HEK293 (cell line): Measurements from ENCODE around the gene DOK3.

Source experiments
- CTCF ChIA-PET: fragments of 350-600 bp; formaldehyde crosslinking; extraction: SDS; loops from one replicate; lab custom pipeline; 2021; ENCODE audit warnings: antibody characterized with exemption; lab: Yijun Ruan, JAX
- POLR2A ChIA-PET: fragments of 300-600 bp; formaldehyde crosslinking; extraction: SDS; loops from one replicate; lab custom pipeline; 2020; ENCODE audit warnings: antibody characterized with exemption, inconsistent platforms; lab: Yijun Ruan, JAX
- H3K27ac ChIP-seq: fragments of 200-500 bp; sonication (Bioruptor generic); 2 replicates; pipeline ENCODE4 v1.5.1; 2014; ENCODE audit warnings: low read depth, low read length, control low read depth, inconsistent platforms; ENCODE audit errors: extremely low read depth
- H3K36me3 ChIP-seq, 2 experiments: fragments of 200-500 bp in 1 of 2; sonication (Bioruptor generic) in 1 of 2; 1 replicate in 1 of 2; 2 replicates in 1 of 2; pipeline ENCODE4 v1.5.1; 2014 to 2017; ENCODE audit warnings: inconsistent platforms in 2 of 2, low read length in 2 of 2; ENCODE audit not compliant: control insufficient read depth in 2 of 2, insufficient read depth in 1 of 2
- H3K4me1 ChIP-seq: fragments of 200-500 bp; sonication (Bioruptor generic); 2 replicates; pipeline ENCODE4 v1.5.1; 2014; ENCODE audit warnings: mild to moderate bottlenecking, low read length, inconsistent platforms; ENCODE audit not compliant: control insufficient read depth, insufficient read depth
- H3K4me3 ChIP-seq: 2 replicates; pipeline ENCODE4 v1.5.1; 2011; ENCODE audit warnings: low read depth, mild to moderate bottlenecking, control low read depth, low read length, moderate library complexity
- H3K9me3 ChIP-seq: fragments of 200-500 bp; sonication (Bioruptor generic); 2 replicates; pipeline ENCODE4 v1.5.1; 2014; ENCODE audit warnings: low read depth, low read length, inconsistent platforms; ENCODE audit not compliant: control insufficient read depth, insufficient read depth
- GFI1B ChIP-seq: fragments of 450-650 bp; formaldehyde crosslinking; IDR thresholded peaks from 2 replicates; pipeline ENCODE4 v1.5.1; 2016; ENCODE audit warnings: missing biosample characterization, missing genetic modification characterization
- HOXC10 ChIP-seq: sonication (generic); formaldehyde crosslinking; IDR thresholded peaks from 2 replicates; pipeline ENCODE4 v1.8.1; 2023; ENCODE audit warnings: mild to moderate bottlenecking, missing genetic modification reagents
- KLF1 ChIP-seq: fragments of 450-650 bp; formaldehyde crosslinking; IDR thresholded peaks from 2 replicates; pipeline ENCODE4 v1.5.1; 2016; ENCODE audit warnings: missing biosample characterization, missing genetic modification characterization
- OSR2 ChIP-seq: fragments of 450-650 bp; formaldehyde crosslinking; IDR thresholded peaks from 2 replicates; pipeline ENCODE4 v1.5.1; 2016; ENCODE audit warnings: missing biosample characterization, missing genetic modification characterization
- PRDM2 ChIP-seq: fragments of 450-650 bp; formaldehyde crosslinking; IDR thresholded peaks from 2 replicates; pipeline ENCODE4 v1.5.1; 2016; ENCODE audit warnings: missing biosample characterization, missing genetic modification characterization, borderline replicate concordance
- REST ChIP-seq: fragments of 450-650 bp; formaldehyde crosslinking; IDR thresholded peaks from 2 replicates; pipeline ENCODE4 v1.5.1; 2016; ENCODE audit warnings: missing biosample characterization, missing genetic modification characterization
- ZBTB1 ChIP-seq: fragments of 450-650 bp; formaldehyde crosslinking; IDR thresholded peaks from 2 replicates; pipeline ENCODE4 v1.5.1; 2016; ENCODE audit warnings: missing biosample characterization, missing genetic modification characterization
- ZBTB49 ChIP-seq: fragments of 450-650 bp; formaldehyde crosslinking; IDR thresholded peaks from 2 replicates; pipeline ENCODE4 v1.5.1; 2016; ENCODE audit warnings: missing biosample characterization, missing genetic modification characterization, low read depth
- ZFP3 ChIP-seq: fragments of 450-650 bp; formaldehyde crosslinking; IDR thresholded peaks from 2 replicates; pipeline ENCODE4 v1.5.1; 2016; ENCODE audit warnings: low read depth, missing biosample characterization, missing genetic modification characterization
- ZNF112 ChIP-seq: fragments of 450-650 bp; formaldehyde crosslinking; IDR thresholded peaks from 2 replicates; pipeline ENCODE4 v1.5.0; 2017; ENCODE audit warnings: missing biosample characterization, missing genetic modification characterization
- ZNF114 ChIP-seq: fragments of 450-650 bp; formaldehyde crosslinking; IDR thresholded peaks from 2 replicates; pipeline ENCODE4 v1.5.0; 2017; ENCODE audit warnings: missing biosample characterization, missing genetic modification characterization
- ZNF146 ChIP-seq: fragments of 450-650 bp; formaldehyde crosslinking; IDR thresholded peaks from 2 replicates; pipeline ENCODE4 v1.5.1; 2016; ENCODE audit warnings: missing biosample characterization, missing genetic modification characterization
- ZNF155 ChIP-seq: fragments of 450-650 bp; formaldehyde crosslinking; IDR thresholded peaks from 2 replicates; pipeline ENCODE4 v1.5.1; 2016; ENCODE audit warnings: missing biosample characterization, missing genetic modification characterization
- ZNF366 ChIP-seq: fragments of 450-650 bp; formaldehyde crosslinking; conservative IDR thresholded peaks from 2 replicates; pipeline ENCODE4 v1.5.1; 2016; ENCODE audit warnings: missing biosample characterization, missing genetic modification characterization
- ZNF426 ChIP-seq: fragments of 450-650 bp; formaldehyde crosslinking; IDR thresholded peaks from 2 replicates; pipeline ENCODE4 v1.5.1; 2017; ENCODE audit warnings: missing biosample characterization, missing genetic modification characterization, mild to moderate bottlenecking, inconsistent platforms, moderate library complexity
- ZNF501 ChIP-seq: fragments of 450-650 bp; formaldehyde crosslinking; IDR thresholded peaks from 2 replicates; pipeline ENCODE4 v1.5.1; 2016; ENCODE audit warnings: missing biosample characterization, missing genetic modification characterization
- ZNF513 ChIP-seq: fragments of 450-650 bp; IDR thresholded peaks from 2 replicates; pipeline ENCODE4 v1.5.1; 2018; ENCODE audit warnings: missing biosample characterization, missing genetic modification characterization
- ZNF585B ChIP-seq: fragments of 450-650 bp; formaldehyde crosslinking; IDR thresholded peaks from 2 replicates; pipeline ENCODE4 v1.5.1; 2016; ENCODE audit warnings: missing biosample characterization, missing genetic modification characterization
- ZNF639 ChIP-seq: fragments of 450-650 bp; formaldehyde crosslinking; IDR thresholded peaks from 2 replicates; pipeline ENCODE4 v1.5.1; 2016; ENCODE audit warnings: missing biosample characterization, missing genetic modification characterization
- ZNF791 ChIP-seq: fragments of 450-650 bp; formaldehyde crosslinking; IDR thresholded peaks from 2 replicates; pipeline ENCODE4 v1.5.1; 2016; ENCODE audit warnings: missing biosample characterization, missing genetic modification characterization
- ZXDB ChIP-seq: fragments of 450-650 bp; formaldehyde crosslinking; IDR thresholded peaks from 2 replicates; pipeline ENCODE4 v1.5.1; 2016; ENCODE audit warnings: missing biosample characterization, missing genetic modification characterization

The DOK3 gene

GRCh38 chr5:177483042-177483441, 26.6 kb downstream of the DOK3 start:
- Histone ChIP-seq H3K27ac (no peak overlapping the region), H3K36me3 (peaks cover 7 to 50% of the 10 kb centered on the region in 2 experiments; a peak in 2 of 3 replicates), H3K4me3 (no peak overlapping the region), H3K9me3 (no peaks in the 10 kb centered on the region), H3K4me1 (no peaks in the 10 kb centered on the region)
- TF ChIP-seq ZNF155 (tag by site-specific recombination) (no peak), ZNF639 (no peak), PRDM2 (tag by site-specific recombination) (no peak), ZNF791 (tag by site-specific recombination) (no peak), ZFP3 (no peak)
- CTCF ChIA-PET = no interaction called here
- POLR2A ChIA-PET = interaction anchor here (8.1 kb wide), 1 partner anchor 12 kb away, joined by 106 read pairs; the partner anchor contains the start of gene PDLIM7

GRCh38 chr5:177482359-177482795, 27.2 kb downstream of the DOK3 start:
- no peaks in the 10 kb centered on the region for H3K4me1 ChIP-seq
- no peak overlapping the region for H3K4me3 ChIP-seq
- POLR2A ChIA-PET = interaction anchor here (0.7 to 8.1 kb wide), 2 partner anchors 12 to 48 kb away, joined by 3 to 106 read pairs; partner anchors contain the start of gene PDLIM7
- CTCF ChIA-PET = interaction anchor here (0.8 kb wide), 1 partner anchor 11 kb away, joined by 4 read pairs; no protein-coding TSS in a partner anchor
- no peak overlapping the region for H3K27ac ChIP-seq
- peaks cover 7 to 44% of the 10 kb centered on the region in 2 experiments; a peak in 2 of 3 replicates for H3K36me3 ChIP-seq
- no peaks in the 10 kb centered on the region for H3K9me3 ChIP-seq
- TF ChIP-seq ZNF513 (tag by site-specific recombination) (no peak), ZXDB (tag by site-specific recombination) (no peak), ZNF426 (tag by site-specific recombination) (no peak), ZBTB49 (tag by site-specific recombination) (no peak), ZNF114 (tag by site-specific recombination) (no peak), ZNF585B (tag by site-specific recombination) (no peak), ZNF112 (tag by site-specific recombination) (no peak), OSR2 (tag by site-specific recombination) (no peak), ZBTB1 (no peak), ZNF146 (tag by site-specific recombination) (no peak), REST (no peak), ZNF501 (tag by site-specific recombination) (no peak), GFI1B (tag by site-specific recombination) (no peak), HOXC10 (CRISPR knock-in tag) (no peak), KLF1 (tag by site-specific recombination) (no peak), ZNF366 (tag by site-specific recombination) (no peak)
